HEK293 (cell line): ENCODE measurements around the gene INSL3.

Source experiments
- BCL11B ChIP-seq: fragments of 450-650 bp; formaldehyde crosslinking; IDR thresholded peaks from 2 replicates; pipeline ENCODE4 v1.5.1; 2016; ENCODE audit warnings: low read depth, missing biosample characterization, missing genetic modification characterization
- KLF10 ChIP-seq: fragments of 450-650 bp; IDR thresholded peaks from 2 replicates; pipeline ENCODE4 v1.5.1; 2018; ENCODE audit warnings: missing biosample characterization, mild to moderate bottlenecking, missing genetic modification characterization
- KLF16 ChIP-seq: fragments of 450-650 bp; formaldehyde crosslinking; IDR thresholded peaks from 2 replicates; pipeline ENCODE4 v1.5.1; 2017; ENCODE audit warnings: missing biosample characterization, missing genetic modification characterization
- KLF8 ChIP-seq: fragments of 450-650 bp; formaldehyde crosslinking; IDR thresholded peaks from 2 replicates; pipeline ENCODE4 v1.5.1; 2016; ENCODE audit warnings: missing biosample characterization, missing genetic modification characterization
- PATZ1 ChIP-seq: fragments of 450-650 bp; formaldehyde crosslinking; IDR thresholded peaks from 2 replicates; pipeline ENCODE4 v1.5.1; 2016; ENCODE audit warnings: missing biosample characterization, missing genetic modification characterization
- PRDM10 ChIP-seq: fragments of 450-650 bp; formaldehyde crosslinking; IDR thresholded peaks from 2 replicates; pipeline ENCODE4 v1.5.1; 2016; ENCODE audit warnings: missing biosample characterization, missing genetic modification characterization
- PRDM2 ChIP-seq: fragments of 450-650 bp; formaldehyde crosslinking; IDR thresholded peaks from 2 replicates; pipeline ENCODE4 v1.5.1; 2016; ENCODE audit warnings: missing biosample characterization, missing genetic modification characterization, borderline replicate concordance
- SP2 ChIP-seq: fragments of 450-650 bp; formaldehyde crosslinking; IDR thresholded peaks from 2 replicates; pipeline ENCODE4 v1.5.1; 2016; ENCODE audit warnings: missing biosample characterization, missing genetic modification characterization
- TRIM28 ChIP-seq: IDR thresholded peaks from 2 replicates; pipeline ENCODE4 v1.6.1; 2011; ENCODE audit warnings: low read length, control low read depth, borderline replicate concordance
- YY1 ChIP-seq: fragments of 450-650 bp; formaldehyde crosslinking; IDR thresholded peaks from 2 replicates; pipeline ENCODE4 v1.5.1; 2018; ENCODE audit warnings: missing biosample characterization, missing genetic modification characterization
- ZBTB48 ChIP-seq: fragments of 450-650 bp; formaldehyde crosslinking; IDR thresholded peaks from 2 replicates; pipeline ENCODE4 v1.5.1; 2016; ENCODE audit warnings: missing biosample characterization, missing genetic modification characterization
- ZIC2 ChIP-seq: fragments of 450-650 bp; formaldehyde crosslinking; IDR thresholded peaks from 2 replicates; pipeline ENCODE4 v1.5.1; 2016; ENCODE audit warnings: missing biosample characterization, missing genetic modification characterization
- ZNF112 ChIP-seq: fragments of 450-650 bp; formaldehyde crosslinking; IDR thresholded peaks from 2 replicates; pipeline ENCODE4 v1.5.0; 2017; ENCODE audit warnings: missing biosample characterization, missing genetic modification characterization
- ZNF175 ChIP-seq: fragments of 450-650 bp; formaldehyde crosslinking; IDR thresholded peaks from 2 replicates; pipeline ENCODE4 v1.5.1; 2016; ENCODE audit warnings: missing biosample characterization, missing genetic modification characterization
- ZNF274 ChIP-seq, 2 experiments: fragments of 200-500 bp in 1 of 2; fragments of 450-650 bp in 1 of 2; sonication (Bioruptor generic) in 1 of 2; formaldehyde crosslinking in 1 of 2; IDR thresholded peaks; 2 replicates each; pipeline versions ENCODE4 v1.5.1 to v1.6.1; 2014 to 2016; ENCODE audit warnings: borderline replicate concordance in 1 of 2, inconsistent platforms in 1 of 2, low read length in 1 of 2, missing biosample characterization in 1 of 2, missing genetic modification characterization in 1 of 2
- ZNF324 ChIP-seq: fragments of 450-650 bp; formaldehyde crosslinking; IDR thresholded peaks from 2 replicates; pipeline ENCODE4 v1.5.1; 2016; ENCODE audit warnings: missing biosample characterization, missing genetic modification characterization
- ZNF416 ChIP-seq: fragments of 450-650 bp; formaldehyde crosslinking; IDR thresholded peaks from 2 replicates; pipeline ENCODE4 v1.5.1; 2016; ENCODE audit warnings: missing biosample characterization, missing genetic modification characterization
- ZNF433 ChIP-seq: fragments of 450-650 bp; formaldehyde crosslinking; IDR thresholded peaks from 2 replicates; pipeline ENCODE4 v1.5.1; 2016; ENCODE audit warnings: missing biosample characterization, missing genetic modification characterization, low read depth
- ZNF473 ChIP-seq: fragments of 450-650 bp; formaldehyde crosslinking; IDR thresholded peaks from 2 replicates; pipeline ENCODE4 v1.5.1; 2017; ENCODE audit warnings: missing biosample characterization, missing genetic modification characterization
- ZNF518A ChIP-seq: fragments of 450-650 bp; formaldehyde crosslinking; conservative IDR thresholded peaks from 2 replicates; pipeline ENCODE4 v1.5.1; 2016; ENCODE audit warnings: low read depth, missing biosample characterization, missing genetic modification characterization
- ZNF660 ChIP-seq: fragments of 450-650 bp; IDR thresholded peaks from 2 replicates; pipeline ENCODE4 v1.5.1; 2018; ENCODE audit warnings: missing biosample characterization, mild to moderate bottlenecking, missing genetic modification characterization
- ZNF830 ChIP-seq: fragments of 450-650 bp; IDR thresholded peaks from 2 replicates; pipeline ENCODE4 v1.5.0; 2018; ENCODE audit warnings: missing biosample characterization, missing genetic modification characterization, low read depth, mild to moderate bottlenecking, moderate library complexity
- ZSCAN30 ChIP-seq: fragments of 450-650 bp; IDR thresholded peaks from 2 replicates; pipeline ENCODE4 v1.5.1; 2018; ENCODE audit warnings: missing biosample characterization, mild to moderate bottlenecking, missing genetic modification characterization, moderate library complexity

INSL3 gene

GRCh38 chr19:17863520-17864182, 42.3 kb upstream of the INSL3 start (continued):
- TF ChIP-seq ZNF518A (tag by site-specific recombination) (no peak), ZNF830 (tag by site-specific recombination) (no peak), ZNF433 (tag by site-specific recombination) (no peak), ZNF274 (IDR thresholded peaks at IDR 0.05; ENCODE audit: low read length) (no peak), ZNF274 (tag by site-specific recombination; IDR thresholded peaks at IDR 0.05; ENCODE audit: borderline replicate concordance) (no peak), ZNF416 (tag by site-specific recombination) (no peak), KLF16 (no peak), BCL11B (tag by site-specific recombination) (no peak), KLF8 (tag by site-specific recombination) (peak; percentile 18; the same call in 1 of the 2 replicates), ZIC2 (tag by site-specific recombination) (peak; percentile 85), TRIM28 (no peak), ZNF175 (no peak), ZNF660 (tag by site-specific recombination) (no peak), PRDM2 (no peak), KLF10 (tag by site-specific recombination) (no peak), YY1 (tag by site-specific recombination) (no peak), ZNF112 (tag by site-specific recombination) (no peak), PATZ1 (tag by site-specific recombination) (0 out of 2 replicates have a peak, but pooled peaks have one; percentile 13), PRDM10 (no peak), ZSCAN30 (tag by site-specific recombination) (no peak), ZNF473 (tag by site-specific recombination) (no peak), SP2 (tag by site-specific recombination) (no peak), ZNF324 (tag by site-specific recombination) (no peak), ZBTB48 (tag by site-specific recombination) (no peak)
